ENCODE results near the gene CCM2.

The CCM2 gene

GRCh38 chr7:45052011-45052410, 52.0 kb downstream of the CCM2 start:
- Histone ChIP-seq H3K4me1 (ENCODE audit: control insufficient read depth, insufficient read depth, low read length) (no peaks in the 10 kb centered on the region), H3K4me3 (ENCODE audit: low read length) (no peak overlapping the region), H3K27me3 (replicated peaks; ENCODE audit: control insufficient read depth, insufficient read depth, low read length) (no peaks in the 10 kb centered on the region), H3K9me3 (ENCODE audit: control insufficient read depth, low read length) (no peaks in the 10 kb centered on the region), H3K9ac (ENCODE audit: low read length) (no peak overlapping the region), H3K36me3 (ENCODE audit: control insufficient read depth, insufficient read depth, low read length, severe bottlenecking) (peaks cover 18% of the 10 kb centered on the region)
- DNase-seq (ENCODE audit: low read depth): no peak

- Histone ChIP-seq H3K4me3 (ENCODE audit: low read length) (no peak overlapping the region), H3K27me3 (replicated peaks; ENCODE audit: control insufficient read depth, insufficient read depth, low read length) (no peaks in the 10 kb centered on the region), H3K36me3 (ENCODE audit: control insufficient read depth, insufficient read depth, low read length, severe bottlenecking) (peaks cover 18% of the 10 kb centered on the region), H3K9me3 (ENCODE audit: control insufficient read depth, low read length) (no peaks in the 10 kb centered on the region), H3K9ac (ENCODE audit: low read length) (no peak overlapping the region), H3K4me1 (ENCODE audit: control insufficient read depth, insufficient read depth, low read length) (no peaks in the 10 kb centered on the region)
- DNase-seq (ENCODE audit: low read depth): no peak
Observed at GRCh38 chr7:45053401-45053800, 53.4 kb downstream of the CCM2 start.

- H3K27me3 ChIP-seq (replicated peaks; ENCODE audit: control insufficient read depth, insufficient read depth, low read length): no peaks in the 10 kb centered on the region
- no peak for DNase-seq (ENCODE audit: low read depth)
- H3K9me3 ChIP-seq (ENCODE audit: control insufficient read depth, low read length): no peaks in the 10 kb centered on the region
- H3K36me3 ChIP-seq (ENCODE audit: control insufficient read depth, insufficient read depth, low read length, severe bottlenecking): peaks cover 16% of the 10 kb centered on the region
- no peaks in the 10 kb centered on the region for H3K4me1 ChIP-seq (ENCODE audit: control insufficient read depth, insufficient read depth, low read length)
- H3K4me3 ChIP-seq (ENCODE audit: low read length): no peak overlapping the region
- no peak overlapping the region for H3K9ac ChIP-seq (ENCODE audit: low read length)
Observed at GRCh38 chr7:45053941-45054340, 53.9 kb downstream of the CCM2 start.

- no peaks in the 10 kb centered on the region for H3K27me3 ChIP-seq (replicated peaks; ENCODE audit: control insufficient read depth, insufficient read depth, low read length)
- no peaks in the 10 kb centered on the region for H3K4me1 ChIP-seq (ENCODE audit: control insufficient read depth, insufficient read depth, low read length)
- H3K9ac ChIP-seq (ENCODE audit: low read length): no peak overlapping the region
- no peak overlapping the region for H3K4me3 ChIP-seq (ENCODE audit: low read length)
- no peak for DNase-seq (ENCODE audit: low read depth)
- H3K36me3 ChIP-seq (ENCODE audit: control insufficient read depth, insufficient read depth, low read length, severe bottlenecking): peaks cover 11% of the 10 kb centered on the region
- H3K9me3 ChIP-seq (ENCODE audit: control insufficient read depth, low read length): no peaks in the 10 kb centered on the region
Observed at GRCh38 chr7:45054442-45054841, 54.4 kb downstream of the CCM2 start.

GRCh38 chr7:45055016-45055415, 55.0 kb downstream of the CCM2 start:
- H3K9me3 ChIP-seq (ENCODE audit: control insufficient read depth, low read length): no peaks in the 10 kb centered on the region
- H3K27me3 ChIP-seq (replicated peaks; ENCODE audit: control insufficient read depth, insufficient read depth, low read length): no peaks in the 10 kb centered on the region
- H3K4me1 ChIP-seq (ENCODE audit: control insufficient read depth, insufficient read depth, low read length): no peaks in the 10 kb centered on the region
- no peak overlapping the region for H3K4me3 ChIP-seq (ENCODE audit: low read length)
- no peak for DNase-seq (ENCODE audit: low read depth)
- peaks cover 10% of the 10 kb centered on the region for H3K36me3 ChIP-seq (ENCODE audit: control insufficient read depth, insufficient read depth, low read length, severe bottlenecking)
- H3K9ac ChIP-seq (ENCODE audit: low read length): no peak overlapping the region

GRCh38 chr7:45055594-45056219, 55.7 kb downstream of the CCM2 start:
- H3K9me3 ChIP-seq (ENCODE audit: control insufficient read depth, low read length): no peaks in the 10 kb centered on the region
- H3K9ac ChIP-seq (ENCODE audit: low read length): no peak overlapping the region
- no peaks in the 10 kb centered on the region for H3K27me3 ChIP-seq (replicated peaks; ENCODE audit: control insufficient read depth, insufficient read depth, low read length)
- peaks cover 10% of the 10 kb centered on the region for H3K36me3 ChIP-seq (ENCODE audit: control insufficient read depth, insufficient read depth, low read length, severe bottlenecking)
- no peak for DNase-seq (ENCODE audit: low read depth)
- H3K4me1 ChIP-seq (ENCODE audit: control insufficient read depth, insufficient read depth, low read length): no peaks in the 10 kb centered on the region
- H3K4me3 ChIP-seq (ENCODE audit: low read length): no peak overlapping the region

- no peaks in the 10 kb centered on the region for H3K27me3 ChIP-seq (replicated peaks; ENCODE audit: control insufficient read depth, insufficient read depth, low read length)
- no peaks in the 10 kb centered on the region for H3K9me3 ChIP-seq (ENCODE audit: control insufficient read depth, low read length)
- H3K36me3 ChIP-seq (ENCODE audit: control insufficient read depth, insufficient read depth, low read length, severe bottlenecking): peaks cover 10% of the 10 kb centered on the region
- no peaks in the 10 kb centered on the region for H3K4me1 ChIP-seq (ENCODE audit: control insufficient read depth, insufficient read depth, low read length)
- DNase-seq (ENCODE audit: low read depth): no peak
- H3K4me3 ChIP-seq (ENCODE audit: low read length): no peak overlapping the region
- H3K9ac ChIP-seq (ENCODE audit: low read length): no peak overlapping the region
Observed at GRCh38 chr7:45057878-45058277, 57.9 kb downstream of the CCM2 start.

- H3K4me1 ChIP-seq (ENCODE audit: control insufficient read depth, insufficient read depth, low read length): no peaks in the 10 kb centered on the region
- no peak overlapping the region for H3K4me3 ChIP-seq (ENCODE audit: low read length)
- H3K27me3 ChIP-seq (replicated peaks; ENCODE audit: control insufficient read depth, insufficient read depth, low read length): no peaks in the 10 kb centered on the region
- H3K9me3 ChIP-seq (ENCODE audit: control insufficient read depth, low read length): no peaks in the 10 kb centered on the region
- no peak for DNase-seq (ENCODE audit: low read depth)
- H3K36me3 ChIP-seq (ENCODE audit: control insufficient read depth, insufficient read depth, low read length, severe bottlenecking): peaks cover 20% of the 10 kb centered on the region
- no peak overlapping the region for H3K9ac ChIP-seq (ENCODE audit: low read length)
Observed at GRCh38 chr7:45060295-45060694, 60.3 kb downstream of the CCM2 start.

GRCh38 chr7:45061352-45061751, 61.4 kb downstream of the CCM2 start:
- no peak for DNase-seq (ENCODE audit: low read depth)
- H3K36me3 ChIP-seq (ENCODE audit: control insufficient read depth, insufficient read depth, low read length, severe bottlenecking): peaks cover 26% of the 10 kb centered on the region

GRCh38 chr7:45061806-45062425, 61.9 kb downstream of the CCM2 start:
- no peaks in the 10 kb centered on the region for H3K27me3 ChIP-seq (replicated peaks; ENCODE audit: control insufficient read depth, insufficient read depth, low read length)
- no peak for DNase-seq (ENCODE audit: low read depth)
- no peaks in the 10 kb centered on the region for H3K9me3 ChIP-seq (ENCODE audit: control insufficient read depth, low read length)
- no peaks in the 10 kb centered on the region for H3K4me1 ChIP-seq (ENCODE audit: control insufficient read depth, insufficient read depth, low read length)
- H3K9ac ChIP-seq (ENCODE audit: low read length): no peak overlapping the region
- H3K4me3 ChIP-seq (ENCODE audit: low read length): no peak overlapping the region
- peaks cover 28% of the 10 kb centered on the region for H3K36me3 ChIP-seq (ENCODE audit: control insufficient read depth, insufficient read depth, low read length, severe bottlenecking)

More at GRCh38 chr7:45061352-45061751, 61.4 kb downstream of the CCM2 start:
- no peaks in the 10 kb centered on the region for H3K9me3 ChIP-seq (ENCODE audit: control insufficient read depth, low read length)
- H3K4me3 ChIP-seq (ENCODE audit: low read length): no peak overlapping the region
- no peaks in the 10 kb centered on the region for H3K4me1 ChIP-seq (ENCODE audit: control insufficient read depth, insufficient read depth, low read length)
- H3K9ac ChIP-seq (ENCODE audit: low read length): no peak overlapping the region
- no peaks in the 10 kb centered on the region for H3K27me3 ChIP-seq (replicated peaks; ENCODE audit: control insufficient read depth, insufficient read depth, low read length)

GRCh38 chr7:45064047-45064725, 64.2 kb downstream of the CCM2 start:
- Histone ChIP-seq H3K9me3 (ENCODE audit: control insufficient read depth, low read length) (no peaks in the 10 kb centered on the region), H3K27me3 (replicated peaks; ENCODE audit: control insufficient read depth, insufficient read depth, low read length) (no peaks in the 10 kb centered on the region), H3K4me3 (ENCODE audit: low read length) (no peak overlapping the region), H3K36me3 (ENCODE audit: control insufficient read depth, insufficient read depth, low read length, severe bottlenecking) (peaks cover 43% of the 10 kb centered on the region), H3K4me1 (ENCODE audit: control insufficient read depth, insufficient read depth, low read length) (no peaks in the 10 kb centered on the region), H3K9ac (ENCODE audit: low read length) (no peak overlapping the region)
- DNase-seq (ENCODE audit: low read depth): no peak

Data from adipocyte (in vitro differentiated cells).